Measurements from ENCODE around the gene NMS. TPM values are rescaled to one million over a fixed set of nuclear protein-coding genes. Genes with fewer than 3 reads are reported as not detected.

The NMS gene
- total and polyA plus RNA-seq, 10 of the 15 experiments (the other 5 are each of a cell fraction or from before 2014, with no cell fraction given): not detected

DNA sequence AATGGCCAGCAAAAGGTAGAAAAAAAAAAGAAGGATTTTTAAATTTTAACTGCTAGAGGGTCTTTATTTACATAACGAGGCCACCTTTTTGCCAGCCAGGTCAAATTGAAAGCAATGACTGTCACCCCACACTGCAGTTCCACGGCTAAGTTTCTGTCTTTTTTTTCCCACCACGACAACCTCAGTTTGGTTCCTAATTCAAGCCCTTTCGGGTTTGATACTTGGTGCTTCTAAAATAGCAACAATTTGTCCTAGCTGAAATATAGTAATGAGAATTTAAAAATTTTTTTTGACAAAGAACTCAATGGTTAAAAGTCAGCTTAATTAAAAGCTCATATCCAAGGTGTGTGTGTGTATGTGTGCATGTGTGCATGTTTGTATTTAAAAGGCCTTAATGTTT lies 16.4 kb upstream of the NMS start (continued):
- TF ChIP-seq RAD21 (IDR thresholded peaks at IDR 0.05; ENCODE audit: insufficient read depth, low read depth, low read length) (no peak), ZNF207 (IDR thresholded peaks at IDR 0.05; ENCODE audit: borderline replicate concordance) (no peak), LARP7 (IDR thresholded peaks at IDR 0.05) (no peak), NFXL1 (IDR thresholded peaks at IDR 0.05; ENCODE audit: borderline replicate concordance) (no peak), NR2C1 (IDR thresholded peaks at IDR 0.05) (no peak), EGR1 (IDR thresholded peaks at IDR 0.05; ENCODE audit: borderline replicate concordance in 1 of 2, low read depth in 2 of 2, low read length in 2 of 2) (no peak), SMAD5 (IDR thresholded peaks at IDR 0.05; ENCODE audit: low read depth) (no peak), TCF3 (IDR thresholded peaks at IDR 0.05; ENCODE audit: borderline replicate concordance, insufficient read depth, low read depth, low read length) (no peak), ZBED1 (IDR thresholded peaks at IDR 0.05; ENCODE audit: borderline replicate concordance) (no peak), CREB1 (IDR thresholded peaks at IDR 0.05; ENCODE audit: low read depth) (no peak), CHD2 (IDR thresholded peaks at IDR 0.05; ENCODE audit: borderline replicate concordance, low read depth, low read length) (no peak), EZH2 (IDR thresholded peaks at IDR 0.05; ENCODE audit: borderline replicate concordance, control insufficient read depth, low read depth, low read length) (no peak), KDM1A (IDR thresholded peaks at IDR 0.05; ENCODE audit: borderline replicate concordance) (no peak), JUND (IDR thresholded peaks at IDR 0.05; ENCODE audit: low read depth, low read length) (no peak), SP1 (IDR thresholded peaks at IDR 0.05; ENCODE audit: low read depth, low read length) (no peak), MYB (IDR thresholded peaks at IDR 0.05; ENCODE audit: borderline replicate concordance, low read depth, low read length) (no peak), ZNF384 (IDR thresholded peaks at IDR 0.05; ENCODE audit: borderline replicate concordance, low read depth, low read length) (no peak)
- TF ChIP-seq, protein P1, sequence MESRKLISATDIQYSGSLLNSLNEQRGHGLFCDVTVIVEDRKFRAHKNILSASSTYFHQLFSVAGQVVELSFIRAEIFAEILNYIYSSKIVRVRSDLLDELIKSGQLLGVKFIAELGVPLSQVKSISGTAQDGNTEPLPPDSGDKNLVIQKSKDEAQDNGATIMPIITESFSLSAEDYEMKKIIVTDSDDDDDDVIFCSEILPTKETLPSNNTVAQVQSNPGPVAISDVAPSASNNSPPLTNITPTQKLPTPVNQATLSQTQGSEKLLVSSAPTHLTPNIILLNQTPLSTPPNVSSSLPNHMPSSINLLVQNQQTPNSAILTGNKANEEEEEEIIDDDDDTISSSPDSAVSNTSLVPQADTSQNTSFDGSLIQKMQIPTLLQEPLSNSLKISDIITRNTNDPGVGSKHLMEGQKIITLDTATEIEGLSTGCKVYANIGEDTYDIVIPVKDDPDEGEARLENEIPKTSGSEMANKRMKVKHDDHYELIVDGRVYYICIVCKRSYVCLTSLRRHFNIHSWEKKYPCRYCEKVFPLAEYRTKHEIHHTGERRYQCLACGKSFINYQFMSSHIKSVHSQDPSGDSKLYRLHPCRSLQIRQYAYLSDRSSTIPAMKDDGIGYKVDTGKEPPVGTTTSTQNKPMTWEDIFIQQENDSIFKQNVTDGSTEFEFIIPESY (IDR thresholded peaks at IDR 0.05): no peak
- TF ChIP-seq, protein P2, sequence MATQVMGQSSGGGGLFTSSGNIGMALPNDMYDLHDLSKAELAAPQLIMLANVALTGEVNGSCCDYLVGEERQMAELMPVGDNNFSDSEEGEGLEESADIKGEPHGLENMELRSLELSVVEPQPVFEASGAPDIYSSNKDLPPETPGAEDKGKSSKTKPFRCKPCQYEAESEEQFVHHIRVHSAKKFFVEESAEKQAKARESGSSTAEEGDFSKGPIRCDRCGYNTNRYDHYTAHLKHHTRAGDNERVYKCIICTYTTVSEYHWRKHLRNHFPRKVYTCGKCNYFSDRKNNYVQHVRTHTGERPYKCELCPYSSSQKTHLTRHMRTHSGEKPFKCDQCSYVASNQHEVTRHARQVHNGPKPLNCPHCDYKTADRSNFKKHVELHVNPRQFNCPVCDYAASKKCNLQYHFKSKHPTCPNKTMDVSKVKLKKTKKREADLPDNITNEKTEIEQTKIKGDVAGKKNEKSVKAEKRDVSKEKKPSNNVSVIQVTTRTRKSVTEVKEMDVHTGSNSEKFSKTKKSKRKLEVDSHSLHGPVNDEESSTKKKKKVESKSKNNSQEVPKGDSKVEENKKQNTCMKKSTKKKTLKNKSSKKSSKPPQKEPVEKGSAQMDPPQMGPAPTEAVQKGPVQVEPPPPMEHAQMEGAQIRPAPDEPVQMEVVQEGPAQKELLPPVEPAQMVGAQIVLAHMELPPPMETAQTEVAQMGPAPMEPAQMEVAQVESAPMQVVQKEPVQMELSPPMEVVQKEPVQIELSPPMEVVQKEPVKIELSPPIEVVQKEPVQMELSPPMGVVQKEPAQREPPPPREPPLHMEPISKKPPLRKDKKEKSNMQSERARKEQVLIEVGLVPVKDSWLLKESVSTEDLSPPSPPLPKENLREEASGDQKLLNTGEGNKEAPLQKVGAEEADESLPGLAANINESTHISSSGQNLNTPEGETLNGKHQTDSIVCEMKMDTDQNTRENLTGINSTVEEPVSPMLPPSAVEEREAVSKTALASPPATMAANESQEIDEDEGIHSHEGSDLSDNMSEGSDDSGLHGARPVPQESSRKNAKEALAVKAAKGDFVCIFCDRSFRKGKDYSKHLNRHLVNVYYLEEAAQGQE (IDR thresholded peaks at IDR 0.05; ENCODE audit: low read depth, low read length): no peak
- TF ChIP-seq, protein P3, sequence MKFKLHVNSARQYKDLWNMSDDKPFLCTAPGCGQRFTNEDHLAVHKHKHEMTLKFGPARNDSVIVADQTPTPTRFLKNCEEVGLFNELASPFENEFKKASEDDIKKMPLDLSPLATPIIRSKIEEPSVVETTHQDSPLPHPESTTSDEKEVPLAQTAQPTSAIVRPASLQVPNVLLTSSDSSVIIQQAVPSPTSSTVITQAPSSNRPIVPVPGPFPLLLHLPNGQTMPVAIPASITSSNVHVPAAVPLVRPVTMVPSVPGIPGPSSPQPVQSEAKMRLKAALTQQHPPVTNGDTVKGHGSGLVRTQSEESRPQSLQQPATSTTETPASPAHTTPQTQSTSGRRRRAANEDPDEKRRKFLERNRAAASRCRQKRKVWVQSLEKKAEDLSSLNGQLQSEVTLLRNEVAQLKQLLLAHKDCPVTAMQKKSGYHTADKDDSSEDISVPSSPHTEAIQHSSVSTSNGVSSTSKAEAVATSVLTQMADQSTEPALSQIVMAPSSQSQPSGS (IDR thresholded peaks at IDR 0.05; ENCODE audit: low read length): no peak
- TF ChIP-seq, protein P4, sequence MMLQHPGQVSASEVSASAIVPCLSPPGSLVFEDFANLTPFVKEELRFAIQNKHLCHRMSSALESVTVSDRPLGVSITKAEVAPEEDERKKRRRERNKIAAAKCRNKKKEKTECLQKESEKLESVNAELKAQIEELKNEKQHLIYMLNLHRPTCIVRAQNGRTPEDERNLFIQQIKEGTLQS (IDR thresholded peaks at IDR 0.05; ENCODE audit: borderline replicate concordance, extremely low read depth, low read depth, low read length): no peak
- TF ChIP-seq, protein P5, sequence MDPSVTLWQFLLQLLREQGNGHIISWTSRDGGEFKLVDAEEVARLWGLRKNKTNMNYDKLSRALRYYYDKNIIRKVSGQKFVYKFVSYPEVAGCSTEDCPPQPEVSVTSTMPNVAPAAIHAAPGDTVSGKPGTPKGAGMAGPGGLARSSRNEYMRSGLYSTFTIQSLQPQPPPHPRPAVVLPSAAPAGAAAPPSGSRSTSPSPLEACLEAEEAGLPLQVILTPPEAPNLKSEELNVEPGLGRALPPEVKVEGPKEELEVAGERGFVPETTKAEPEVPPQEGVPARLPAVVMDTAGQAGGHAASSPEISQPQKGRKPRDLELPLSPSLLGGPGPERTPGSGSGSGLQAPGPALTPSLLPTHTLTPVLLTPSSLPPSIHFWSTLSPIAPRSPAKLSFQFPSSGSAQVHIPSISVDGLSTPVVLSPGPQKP (IDR thresholded peaks at IDR 0.05; ENCODE audit: low read depth, low read length): no peak
